Rectal smooth muscle tissue (tissue), 1 donor: ENCODE measurements around the gene STX16.

Experiments used
- H3K27ac ChIP-seq: one replicate; pipeline ENCODE4 v1.7.0; 2013; ENCODE audit warnings: low read depth, low read length, inconsistent platforms
- H3K27me3 ChIP-seq: one replicate; pipeline ENCODE4 v1.7.0; 2013; ENCODE audit warnings: low read length; ENCODE audit not compliant: control insufficient read depth, insufficient read depth
- H3K36me3 ChIP-seq: one replicate; pipeline ENCODE4 v1.7.0; 2013; ENCODE audit warnings: low read length; ENCODE audit not compliant: control insufficient read depth, insufficient read depth
- H3K4me1 ChIP-seq: one replicate; pipeline ENCODE4 v1.7.0; 2013; ENCODE audit warnings: low read length; ENCODE audit not compliant: control insufficient read depth, insufficient read depth
- H3K4me3 ChIP-seq: one replicate; pipeline ENCODE4 v1.7.0; 2013; ENCODE audit warnings: low read length
- H3K9ac ChIP-seq: one replicate; pipeline ENCODE4 v1.7.0; 2013; ENCODE audit warnings: low read length

STX16 gene

DNA sequence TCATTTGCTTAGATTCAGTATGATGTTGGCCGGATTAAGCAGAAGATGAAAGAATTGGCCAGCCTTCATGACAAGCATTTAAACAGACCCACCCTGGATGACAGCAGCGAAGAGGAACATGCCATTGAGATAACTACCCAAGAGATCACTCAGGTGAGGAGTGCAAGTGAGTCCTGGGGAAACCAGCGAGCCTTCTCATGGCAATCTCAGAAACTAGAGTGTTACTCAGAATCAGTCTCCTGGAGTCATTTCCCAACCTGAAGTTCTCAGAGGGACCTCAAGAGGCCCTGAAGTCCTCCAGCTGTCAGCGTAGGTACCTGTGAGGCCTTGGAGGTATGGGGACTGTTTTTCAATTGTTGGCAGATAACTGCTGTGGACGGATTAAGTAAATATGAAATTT, 16.9 kb downstream of the STX16 start:
- H3K4me1 ChIP-seq = no peaks in the 10 kb centered on the region
- no peak overlapping the region for H3K27ac ChIP-seq
- H3K9ac ChIP-seq = no peak overlapping the region
- H3K27me3 ChIP-seq = no peaks in the 10 kb centered on the region
- H3K4me3 ChIP-seq = no peak overlapping the region
- H3K36me3 ChIP-seq = peaks cover 14% of the 10 kb centered on the region

DNA sequence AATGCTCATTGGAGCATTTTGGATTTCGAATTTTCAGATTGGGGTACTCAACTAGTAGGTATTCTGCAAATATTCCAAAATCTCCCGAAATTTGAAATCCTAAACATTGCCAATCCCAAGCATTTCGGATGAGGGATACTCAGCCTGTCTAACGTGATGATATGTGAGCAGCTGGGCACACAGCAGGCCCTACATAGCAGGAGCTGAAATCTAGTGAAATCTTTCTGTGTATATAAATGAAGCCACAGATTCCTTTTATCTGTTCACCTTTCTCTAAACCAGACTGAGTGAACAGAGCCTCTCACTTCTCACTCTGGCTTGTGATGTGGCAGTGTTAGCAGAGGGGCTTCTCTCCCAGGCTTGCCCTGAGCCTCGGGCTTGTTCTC, 17.8 kb downstream of the STX16 start:
- H3K27ac ChIP-seq = no peak overlapping the region
- peaks cover 14% of the 10 kb centered on the region for H3K36me3 ChIP-seq
- H3K9ac ChIP-seq = no peak overlapping the region
- H3K4me3 ChIP-seq = no peak overlapping the region
- H3K27me3 ChIP-seq = no peaks in the 10 kb centered on the region
- H3K4me1 ChIP-seq = no peaks in the 10 kb centered on the region

DNA sequence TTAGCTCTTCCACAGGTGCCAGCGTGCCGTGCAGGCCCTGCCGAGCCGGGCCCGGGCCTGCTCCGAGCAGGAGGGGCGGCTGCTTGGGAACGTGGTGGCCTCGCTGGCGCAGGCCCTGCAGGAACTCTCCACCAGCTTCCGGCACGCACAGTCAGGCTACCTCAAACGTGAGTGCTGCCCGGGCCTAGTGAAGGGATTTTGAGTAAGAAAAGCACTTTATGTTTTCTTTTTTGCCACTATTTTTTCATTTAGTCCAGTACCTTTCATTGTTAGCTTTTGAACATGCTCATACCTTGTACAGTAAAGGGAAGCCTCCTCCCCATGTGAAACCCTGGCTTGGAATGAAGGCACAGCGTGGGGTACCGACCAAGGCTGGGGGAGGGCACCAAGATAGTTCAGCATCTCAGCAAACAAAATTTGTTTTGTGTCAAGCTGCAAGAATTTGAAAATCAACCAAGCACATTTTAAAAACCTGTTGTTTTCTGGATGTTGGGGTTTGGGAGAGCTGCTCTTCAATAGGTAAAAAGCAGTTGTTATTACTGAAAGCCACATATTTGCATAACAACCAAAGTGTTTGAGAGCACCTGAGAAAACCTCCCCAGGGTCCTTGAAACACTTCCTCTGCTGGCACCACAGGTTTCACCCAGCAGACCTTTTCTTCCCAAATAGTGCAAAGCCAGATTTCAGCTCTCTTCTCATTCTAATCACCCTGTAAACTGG, 18.4 kb downstream of the STX16 start:
- H3K27me3 ChIP-seq = no peaks in the 10 kb centered on the region
- peaks cover 14% of the 10 kb centered on the region for H3K36me3 ChIP-seq
- H3K4me3 ChIP-seq = no peak overlapping the region
- no peak overlapping the region for H3K9ac ChIP-seq
- H3K27ac ChIP-seq = no peak overlapping the region
- no peaks in the 10 kb centered on the region for H3K4me1 ChIP-seq

DNA sequence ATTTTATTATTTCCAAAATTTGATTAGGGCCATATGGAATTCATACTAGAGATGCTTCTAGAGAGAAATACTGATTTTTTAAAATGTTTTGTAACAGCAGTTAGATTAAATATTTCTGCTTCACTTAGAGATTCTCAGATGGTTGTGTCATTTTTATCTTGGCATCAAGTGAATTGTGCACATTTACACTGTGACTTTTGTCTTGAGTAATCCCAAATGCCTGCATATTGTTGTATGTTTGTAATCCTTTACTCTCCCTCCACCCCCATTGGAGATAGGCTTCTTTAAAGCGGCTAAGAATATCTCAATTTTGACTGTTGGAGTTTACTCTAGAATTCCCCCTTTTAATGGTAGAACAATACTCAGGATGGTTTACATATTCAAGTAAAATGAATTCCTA, 19.0 kb downstream of the STX16 start:
- no peaks in the 10 kb centered on the region for H3K4me1 ChIP-seq
- no peak overlapping the region for H3K4me3 ChIP-seq
- no peak overlapping the region for H3K27ac ChIP-seq
- peaks cover 15% of the 10 kb centered on the region for H3K36me3 ChIP-seq
- H3K27me3 ChIP-seq = no peaks in the 10 kb centered on the region
- no peak overlapping the region for H3K9ac ChIP-seq

DNA sequence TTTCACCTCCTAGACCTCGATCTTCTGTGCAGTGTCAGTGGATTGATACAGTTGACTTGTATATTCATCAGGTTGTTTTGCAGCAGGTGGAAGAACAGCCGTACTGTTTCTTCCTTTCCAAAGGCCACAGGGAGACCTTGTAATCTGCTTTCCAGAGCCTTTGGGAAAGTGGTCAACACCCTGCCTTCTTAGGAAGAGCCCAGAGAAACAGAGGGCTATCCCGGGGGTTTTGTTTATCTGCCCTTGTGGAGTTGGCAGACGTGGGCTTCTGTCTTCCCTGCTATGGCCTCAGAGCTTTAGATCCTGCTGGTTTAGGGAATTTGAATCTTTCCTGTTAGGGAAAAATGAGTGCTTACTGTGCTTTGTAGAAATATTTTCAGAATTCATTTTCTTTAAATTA, 19.6 kb downstream of the STX16 start:
- peaks cover 19% of the 10 kb centered on the region for H3K36me3 ChIP-seq
- no peaks in the 10 kb centered on the region for H3K4me1 ChIP-seq
- no peak overlapping the region for H3K9ac ChIP-seq
- H3K27ac ChIP-seq = no peak overlapping the region
- no peaks in the 10 kb centered on the region for H3K27me3 ChIP-seq
- H3K4me3 ChIP-seq = no peak overlapping the region

DNA sequence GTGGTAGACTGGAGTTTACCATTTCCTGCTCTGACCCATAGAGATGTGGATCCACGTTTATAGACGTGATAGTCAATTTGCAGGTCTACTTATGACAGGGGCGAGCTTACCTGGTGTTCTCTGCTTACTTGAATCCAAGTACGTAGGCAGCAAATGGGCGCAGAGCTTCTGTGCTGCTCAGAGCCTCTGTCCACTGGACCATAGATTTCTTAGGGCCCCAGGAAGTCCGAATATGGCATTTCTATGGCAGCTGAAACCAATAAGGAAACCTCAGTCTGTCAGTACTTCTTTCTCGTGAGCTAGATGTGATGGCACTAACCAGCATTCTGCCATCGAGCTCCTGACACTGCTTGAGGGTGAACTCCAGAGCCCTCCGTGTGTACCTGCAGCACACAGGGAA, 22.0 kb downstream of the STX16 start:
- Histone ChIP-seq H3K4me3 (no peak overlapping the region), H3K27me3 (no peaks in the 10 kb centered on the region), H3K9ac (no peak overlapping the region), H3K36me3 (peaks cover 25% of the 10 kb centered on the region), H3K27ac (no peak overlapping the region), H3K4me1 (no peaks in the 10 kb centered on the region)

DNA sequence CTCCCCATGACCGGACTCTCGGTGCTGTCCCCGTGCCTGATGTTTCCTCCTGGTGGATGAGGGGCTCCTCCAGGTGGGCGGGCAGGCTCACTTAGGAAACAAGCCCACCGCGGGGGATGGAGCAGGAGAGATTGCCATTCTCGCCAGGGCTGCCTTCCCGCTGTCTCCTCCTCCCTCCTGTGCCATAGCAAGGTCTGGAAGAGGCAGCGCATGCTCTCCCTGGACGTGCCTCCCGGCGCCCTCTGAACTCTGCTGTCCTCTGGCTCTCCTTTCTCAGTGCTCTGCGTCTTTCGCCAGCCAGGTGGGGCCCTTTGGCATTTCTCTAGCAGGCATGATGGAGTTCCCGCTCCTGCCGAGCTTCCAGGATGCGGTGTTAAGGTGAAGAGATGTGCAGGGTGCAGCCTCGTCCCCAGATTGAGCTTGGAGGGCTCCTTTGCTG, 24.1 kb downstream of the STX16 start:
- Histone ChIP-seq H3K9ac (no peak overlapping the region), H3K4me3 (no peak overlapping the region), H3K27ac (no peak overlapping the region), H3K27me3 (no peaks in the 10 kb centered on the region), H3K36me3 (peaks cover 24% of the 10 kb centered on the region), H3K4me1 (no peaks in the 10 kb centered on the region)

DNA sequence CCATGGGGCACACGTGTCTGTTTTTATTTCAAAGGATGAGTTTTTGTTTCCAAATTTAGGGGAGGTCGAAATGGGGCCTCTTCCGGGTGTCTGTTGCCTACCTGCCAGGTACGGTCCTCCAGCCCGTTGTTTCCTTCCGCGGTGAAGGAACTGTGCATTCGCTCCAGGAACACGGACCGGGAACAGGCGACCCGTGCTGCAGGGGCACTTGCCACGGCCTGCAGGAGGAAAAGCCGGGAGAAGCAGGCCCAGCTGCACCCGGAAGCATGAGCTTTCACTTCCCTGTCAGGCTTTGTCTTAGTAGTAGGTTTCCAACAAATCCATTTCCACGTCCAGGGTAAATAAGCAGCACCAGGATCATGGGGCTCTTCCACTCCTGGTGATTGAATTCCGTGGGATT, 24.6 kb downstream of the STX16 start:
- Histone ChIP-seq H3K4me1 (no peaks in the 10 kb centered on the region), H3K9ac (no peak overlapping the region), H3K27ac (no peak overlapping the region), H3K27me3 (no peaks in the 10 kb centered on the region), H3K36me3 (peaks cover 19% of the 10 kb centered on the region), H3K4me3 (no peak overlapping the region)

DNA sequence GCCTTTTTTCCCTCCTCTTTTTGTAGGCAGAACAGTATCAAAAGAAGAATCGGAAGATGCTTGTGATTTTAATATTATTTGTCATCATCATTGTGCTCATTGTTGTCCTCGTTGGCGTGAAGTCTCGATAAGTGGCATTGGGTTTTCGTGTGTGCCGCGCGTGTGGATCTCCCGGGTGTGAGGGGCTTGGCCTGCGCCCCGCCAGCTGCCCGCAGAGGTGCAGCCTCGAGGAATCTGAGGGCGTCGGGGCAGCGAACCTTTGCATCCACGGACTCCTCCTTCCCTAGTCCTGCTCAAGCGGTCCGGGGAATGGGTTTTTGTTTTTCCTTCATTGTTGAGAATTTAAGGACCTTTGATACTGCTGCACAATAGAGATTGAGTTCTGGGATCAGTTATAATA, 25.1 kb downstream of the STX16 start:
- H3K9ac ChIP-seq = no peak overlapping the region
- no peaks in the 10 kb centered on the region for H3K27me3 ChIP-seq
- H3K4me1 ChIP-seq = no peaks in the 10 kb centered on the region
- H3K27ac ChIP-seq = no peak overlapping the region
- H3K4me3 ChIP-seq = no peak overlapping the region
- H3K36me3 ChIP-seq = peaks cover 15% of the 10 kb centered on the region

DNA sequence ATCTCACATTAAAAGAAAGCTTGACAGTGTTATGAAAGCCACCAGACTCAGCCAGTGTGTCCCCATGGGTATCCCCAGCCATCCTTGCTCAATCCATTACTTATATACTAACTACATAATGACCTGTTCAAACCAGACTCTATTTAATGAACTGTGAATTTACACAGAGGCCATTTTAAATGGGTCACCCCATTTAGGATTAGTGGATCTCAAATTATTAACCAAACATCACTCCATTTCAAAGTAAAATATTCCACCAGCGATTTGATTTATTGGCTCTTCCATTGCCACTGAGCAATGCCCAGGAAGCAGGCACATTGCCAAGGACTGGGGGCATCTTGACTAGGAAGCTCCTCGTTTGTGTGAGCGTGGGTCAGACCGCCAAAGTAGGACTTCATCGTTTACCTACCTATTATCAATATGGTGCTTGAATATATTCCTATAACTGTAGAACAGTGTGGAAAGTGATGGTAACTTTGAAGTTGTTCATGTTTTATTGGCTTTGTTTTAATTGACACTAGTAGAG, 26.1 kb downstream of the STX16 start:
- Histone ChIP-seq H3K27ac (no peak overlapping the region), H3K4me3 (no peak overlapping the region), H3K27me3 (no peaks in the 10 kb centered on the region), H3K9ac (no peak overlapping the region), H3K36me3 (peaks cover 15% of the 10 kb centered on the region), H3K4me1 (no peaks in the 10 kb centered on the region)

DNA sequence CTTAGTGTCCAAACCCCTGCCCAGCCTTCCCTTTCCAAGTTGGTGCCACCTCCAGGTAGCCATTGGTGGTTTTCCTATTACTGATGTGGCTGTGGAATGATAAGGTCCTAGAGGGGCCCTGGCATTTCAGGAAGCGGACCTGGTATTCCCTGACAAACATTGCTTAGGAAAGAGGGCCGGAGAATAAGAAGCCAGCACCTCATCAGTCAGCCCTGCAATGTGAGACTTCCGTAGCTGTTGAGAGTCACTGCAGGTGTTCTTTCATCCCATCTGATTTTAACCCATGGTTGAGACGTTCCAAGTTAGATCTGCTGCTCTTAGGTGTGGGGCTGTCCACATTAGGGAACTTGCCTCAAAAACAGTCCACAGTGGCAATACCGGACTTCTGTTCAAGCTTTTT, 26.7 kb downstream of the STX16 start:
- no peak overlapping the region for H3K4me3 ChIP-seq
- H3K9ac ChIP-seq = no peak overlapping the region
- H3K27ac ChIP-seq = no peak overlapping the region
- H3K4me1 ChIP-seq = no peaks in the 10 kb centered on the region
- H3K27me3 ChIP-seq = no peaks in the 10 kb centered on the region
- peaks cover 15% of the 10 kb centered on the region for H3K36me3 ChIP-seq

DNA sequence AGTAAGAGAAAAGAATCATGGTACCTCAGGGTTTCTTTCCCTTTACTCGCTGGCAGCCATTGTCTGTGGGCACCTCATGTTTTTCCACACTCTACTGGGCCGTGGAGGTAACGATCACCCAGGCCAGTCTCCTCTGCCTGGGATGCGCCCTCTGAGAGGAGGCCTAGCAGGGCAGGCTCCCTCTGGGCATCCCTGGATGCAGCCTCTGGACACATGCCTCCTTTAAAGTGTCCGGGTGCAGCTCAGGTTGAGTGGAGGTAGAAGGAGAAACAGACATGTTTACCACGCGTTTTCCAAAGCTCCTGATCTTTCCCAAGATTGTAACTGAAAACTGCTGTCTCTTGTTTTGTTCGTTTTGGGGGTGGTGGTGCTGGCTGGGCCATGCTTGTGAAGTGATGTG, 27.7 kb downstream of the STX16 start:
- Histone ChIP-seq H3K27me3 (no peaks in the 10 kb centered on the region), H3K9ac (no peak overlapping the region), H3K4me3 (no peak overlapping the region), H3K27ac (no peak overlapping the region), H3K36me3 (peaks cover 11% of the 10 kb centered on the region), H3K4me1 (no peaks in the 10 kb centered on the region)
